Esophagus muscularis mucosa (tissue), 3 donors: ENCODE results near the gene HSD11B1.

Source experiments
- POLR2A ChIP-seq: fragments of 450-650 bp; IDR thresholded peaks from one replicate; pipeline ENCODE4 v1.6.1; 2017; ENCODE audit warnings: antibody characterized with exemption, moderate library complexity, mild to moderate bottlenecking, low read depth
- POLR2AphosphoS5 ChIP-seq, 2 donors: sonication (generic); formaldehyde crosslinking; IDR thresholded peaks; one replicate each; pipeline ENCODE4 v1.6.1; 2017; ENCODE audit warnings: antibody characterized with exemption in 2 of 2
- TF ChIP-seq, protein P1 (sequence below), 3 experiments: fragments of 200-600 bp in 2 of 3; fragments of 450-650 bp in 1 of 3; sonication (generic) in 2 of 3; IDR thresholded peaks; one replicate each; pipeline ENCODE4 v1.5.1; 2017 to 2019; ENCODE audit warnings: antibody characterized with exemption in 3 of 3, mild to moderate bottlenecking in 2 of 3, moderate library complexity in 1 of 3

DNA sequence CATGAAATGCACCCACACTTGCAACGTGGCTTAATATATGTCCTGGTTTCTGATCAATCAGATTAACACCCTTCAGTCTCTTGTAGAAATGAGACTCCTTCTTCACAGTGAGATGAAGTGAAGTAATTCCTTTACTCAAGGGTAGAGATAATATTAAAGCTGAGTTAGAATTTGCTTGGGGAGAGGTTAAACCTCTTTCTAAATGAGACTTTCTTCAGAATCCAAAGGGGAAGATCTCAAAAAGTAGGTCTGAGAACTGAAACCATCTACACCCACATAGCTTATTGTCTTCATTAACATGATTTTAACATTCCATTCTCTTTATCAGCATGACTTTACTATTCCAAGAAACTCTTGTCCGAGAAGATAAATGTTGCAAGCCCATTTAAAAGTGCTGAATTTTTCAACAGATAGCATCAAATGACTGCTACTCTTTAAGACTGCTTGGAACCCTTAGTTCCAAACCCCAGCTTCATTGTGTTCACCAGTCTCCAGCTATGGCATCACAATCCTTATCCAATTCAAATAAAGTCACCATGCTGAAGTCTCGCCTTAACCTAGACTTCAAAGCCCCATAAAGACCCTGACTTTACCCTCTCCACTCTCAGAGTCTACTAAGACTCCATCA lies 32.0 kb downstream of the HSD11B1 start:
- TF ChIP-seq, protein P1, sequence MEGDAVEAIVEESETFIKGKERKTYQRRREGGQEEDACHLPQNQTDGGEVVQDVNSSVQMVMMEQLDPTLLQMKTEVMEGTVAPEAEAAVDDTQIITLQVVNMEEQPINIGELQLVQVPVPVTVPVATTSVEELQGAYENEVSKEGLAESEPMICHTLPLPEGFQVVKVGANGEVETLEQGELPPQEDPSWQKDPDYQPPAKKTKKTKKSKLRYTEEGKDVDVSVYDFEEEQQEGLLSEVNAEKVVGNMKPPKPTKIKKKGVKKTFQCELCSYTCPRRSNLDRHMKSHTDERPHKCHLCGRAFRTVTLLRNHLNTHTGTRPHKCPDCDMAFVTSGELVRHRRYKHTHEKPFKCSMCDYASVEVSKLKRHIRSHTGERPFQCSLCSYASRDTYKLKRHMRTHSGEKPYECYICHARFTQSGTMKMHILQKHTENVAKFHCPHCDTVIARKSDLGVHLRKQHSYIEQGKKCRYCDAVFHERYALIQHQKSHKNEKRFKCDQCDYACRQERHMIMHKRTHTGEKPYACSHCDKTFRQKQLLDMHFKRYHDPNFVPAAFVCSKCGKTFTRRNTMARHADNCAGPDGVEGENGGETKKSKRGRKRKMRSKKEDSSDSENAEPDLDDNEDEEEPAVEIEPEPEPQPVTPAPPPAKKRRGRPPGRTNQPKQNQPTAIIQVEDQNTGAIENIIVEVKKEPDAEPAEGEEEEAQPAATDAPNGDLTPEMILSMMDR (IDR thresholded peaks at IDR 0.05) = no peak
- no peak for TF ChIP-seq POLR2A
- no peak for TF ChIP-seq POLR2AphosphoS5 (IDR thresholded peaks at IDR 0.05)
